HG03558 (cell line): ENCODE measurements around the gene TMEM250.
"Not testable (repeated sequence)": the region's sequence is repeated elsewhere in the genome, so short reads cannot be mapped to it uniquely, and the experiment has no call there.

Experiments used
- ATAC-seq: cut with Tn5 transposase; IDR thresholded peaks from one replicate; pipeline ENCODE4 v1.9.1; 2021; ENCODE audit warnings: moderate number of reproducible peaks; ENCODE audit not compliant: unreplicated experiment; ENCODE audit errors: extremely low read depth

The TMEM250 gene

GRCh38 chr9:136118320-136119060, at the start of gene TMEM250:
Gene TMEM250, minus strand, starts transcription at chr9:136118875. Its CDS starts 1,975 bp downstream, at chr9:136116900.
- peak; percentile 41 for ATAC-seq

- no peak for ATAC-seq
These were observed 44.7 kb upstream of the TMEM250 start for GRCh38 chr9:136163248-136163850.

DNA sequence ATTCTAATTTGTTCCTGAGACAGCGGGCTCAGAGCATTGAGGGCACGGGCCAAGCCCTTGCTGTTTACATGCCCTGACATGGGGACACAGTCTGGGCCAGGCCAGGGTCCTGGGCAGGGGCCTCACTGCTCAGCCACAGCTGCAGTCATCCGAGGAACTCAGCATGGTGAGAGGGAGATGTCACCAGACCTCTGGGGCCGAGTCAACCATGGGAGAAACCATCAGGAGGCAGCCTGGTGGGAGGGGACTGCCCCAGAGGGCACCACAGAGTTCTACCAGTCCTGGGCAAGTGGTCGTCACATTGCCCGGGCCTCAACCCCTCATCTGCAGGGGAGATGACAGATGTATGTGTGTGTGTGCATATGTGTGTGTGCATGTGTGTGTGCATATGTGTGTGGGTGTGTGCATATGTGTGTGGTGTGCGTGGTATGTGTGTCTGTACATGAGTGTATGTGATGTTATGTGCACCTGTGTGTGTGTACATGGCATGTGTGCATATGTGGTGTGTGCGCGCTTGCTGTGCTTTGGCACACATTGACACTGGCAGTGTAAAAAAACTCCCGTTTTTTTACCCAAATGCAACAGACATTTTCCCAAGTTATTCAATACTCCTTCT, 42.4 kb upstream of the TMEM250 start:
- ATAC-seq, result no peak

DNA sequence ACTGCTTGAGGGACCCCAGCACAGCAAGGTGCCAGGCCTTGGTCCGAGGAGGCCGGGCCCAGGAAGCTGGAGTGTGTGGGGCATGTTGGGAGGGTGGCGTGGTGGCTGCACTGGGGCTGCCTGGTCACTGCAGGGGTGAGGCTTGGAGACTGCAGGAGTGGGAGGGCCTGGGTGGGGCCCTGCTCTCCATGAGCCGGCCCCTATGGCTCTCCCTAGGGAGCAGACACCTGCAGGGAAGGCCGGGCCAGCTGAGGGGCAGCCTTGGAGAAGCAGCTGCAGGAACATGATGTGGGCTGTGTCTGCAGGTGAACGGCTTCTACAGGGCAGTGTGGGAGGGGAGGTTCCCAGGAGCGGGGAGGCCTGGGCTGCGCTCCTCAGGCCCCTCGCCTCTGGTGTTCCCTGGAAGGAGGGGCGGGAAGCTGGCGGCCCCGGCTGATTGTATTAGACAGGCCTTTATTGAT, 41.7 kb upstream of the TMEM250 start:
- ATAC-seq, result no peak

GRCh38 chr9:136159851-136160250, 41.2 kb upstream of the TMEM250 start:
- ATAC-seq, result no peak

- ATAC-seq, result no peak
These were observed 39.0 kb upstream of the TMEM250 start for GRCh38 chr9:136157477-136158265.

DNA sequence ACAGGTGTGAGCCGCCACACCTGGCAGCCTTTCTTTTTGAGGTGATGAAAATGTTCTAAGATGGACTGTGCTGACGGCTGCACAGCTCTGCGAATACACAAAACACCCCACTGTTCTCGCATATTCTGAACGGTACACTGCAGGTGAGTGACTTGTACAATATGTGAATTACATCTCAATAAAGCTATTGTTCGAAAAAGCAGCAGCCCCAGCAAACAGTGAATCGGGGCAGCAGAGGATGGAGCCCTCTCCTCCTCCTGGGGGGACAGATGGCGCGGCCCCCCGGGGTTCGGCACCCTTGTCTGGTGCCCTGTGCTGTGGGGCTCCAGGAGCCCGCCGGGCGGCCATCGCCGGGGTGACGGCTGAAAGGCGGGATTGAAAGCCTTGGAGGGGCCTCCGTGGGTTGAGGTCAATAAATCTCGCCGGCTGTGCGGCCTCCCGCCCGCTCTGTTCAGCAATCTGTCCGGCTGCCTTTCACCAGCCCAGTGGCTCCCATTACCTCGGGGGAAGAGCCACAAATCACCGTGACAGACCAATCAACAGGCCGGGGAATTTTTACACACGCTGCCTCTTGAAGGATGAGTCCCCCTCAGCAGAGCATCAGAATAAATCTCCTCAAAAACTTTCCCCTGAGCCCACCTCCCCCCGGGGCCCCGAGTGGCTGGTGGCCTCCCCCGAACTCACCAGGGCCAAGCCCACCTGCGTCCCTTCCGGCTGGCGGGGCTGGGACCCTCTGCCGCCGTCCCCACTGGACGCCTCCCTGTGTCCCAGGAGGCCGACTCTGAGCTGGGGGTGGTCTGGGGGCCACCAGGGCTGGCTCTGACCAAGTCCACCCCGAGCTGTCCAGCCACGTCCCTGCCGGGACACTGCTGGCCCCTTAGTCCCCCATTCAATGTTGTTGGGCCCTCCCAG, 37.8 kb upstream of the TMEM250 start:
- no peak for ATAC-seq

DNA sequence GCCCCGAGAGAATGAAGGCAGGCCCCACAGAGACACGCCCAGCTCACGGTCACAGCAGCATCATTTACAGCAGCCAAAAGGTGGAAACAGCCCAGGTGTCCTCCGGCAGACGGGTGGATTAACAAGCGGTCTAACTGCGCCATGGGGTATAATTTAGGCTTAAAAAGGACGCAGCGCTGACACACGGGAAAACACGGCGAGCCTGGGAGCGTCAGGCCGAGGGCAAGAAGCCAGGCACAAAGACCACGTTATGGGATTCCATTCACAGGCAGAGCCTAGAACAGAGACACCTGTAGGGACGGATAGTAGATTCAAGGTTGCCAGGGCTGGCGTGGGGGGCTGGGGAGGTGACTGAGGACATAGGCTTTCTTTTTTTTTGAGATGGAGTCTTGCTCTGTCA, 36.9 kb upstream of the TMEM250 start:
- ATAC-seq, result no peak

GRCh38 chr9:136154943-136155342, 36.3 kb upstream of the TMEM250 start:
- ATAC-seq, result no peak

DNA sequence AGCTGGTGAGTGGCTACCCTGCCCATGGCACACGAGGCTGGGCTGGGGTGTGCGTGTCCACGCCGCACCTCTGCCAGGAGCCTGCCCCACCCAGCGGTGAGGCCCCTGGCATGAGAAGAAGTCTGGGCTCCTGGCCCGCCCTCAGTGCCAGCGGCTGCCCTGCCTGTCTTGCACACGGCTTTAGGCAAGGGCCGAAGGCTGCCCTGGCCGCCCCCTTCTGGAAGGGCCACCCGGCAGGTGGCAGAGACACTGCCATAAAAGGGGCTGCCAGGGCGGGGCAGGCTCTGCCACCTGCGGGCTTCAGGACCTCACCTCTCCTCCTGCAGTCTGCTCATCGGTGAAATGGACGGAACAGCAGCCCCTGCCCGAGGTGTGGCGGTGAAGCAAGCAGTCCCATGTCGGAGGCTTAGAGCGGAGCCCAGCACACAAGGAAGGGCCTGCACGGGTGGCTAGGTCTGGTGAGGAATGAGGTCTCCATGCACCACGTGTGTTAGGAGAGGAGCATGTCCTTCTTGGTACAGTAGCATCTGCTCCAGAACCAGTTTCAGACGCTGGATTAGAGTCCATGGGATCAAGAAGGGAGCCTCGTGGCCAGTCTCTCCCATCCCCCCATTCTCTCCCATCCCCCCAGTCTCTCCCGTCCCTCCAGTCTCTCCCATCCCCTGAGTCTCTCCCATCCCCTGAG, 34.8 kb upstream of the TMEM250 start:
- no peak for ATAC-seq

- ATAC-seq, result no peak
These were observed 34.3 kb upstream of the TMEM250 start for GRCh38 chr9:136152931-136153330.

GRCh38 chr9:136152543-136152866, 33.8 kb upstream of the TMEM250 start:
- no peak for ATAC-seq

- ATAC-seq, result no peak
These were observed 33.3 kb upstream of the TMEM250 start for GRCh38 chr9:136151848-136152542.

DNA sequence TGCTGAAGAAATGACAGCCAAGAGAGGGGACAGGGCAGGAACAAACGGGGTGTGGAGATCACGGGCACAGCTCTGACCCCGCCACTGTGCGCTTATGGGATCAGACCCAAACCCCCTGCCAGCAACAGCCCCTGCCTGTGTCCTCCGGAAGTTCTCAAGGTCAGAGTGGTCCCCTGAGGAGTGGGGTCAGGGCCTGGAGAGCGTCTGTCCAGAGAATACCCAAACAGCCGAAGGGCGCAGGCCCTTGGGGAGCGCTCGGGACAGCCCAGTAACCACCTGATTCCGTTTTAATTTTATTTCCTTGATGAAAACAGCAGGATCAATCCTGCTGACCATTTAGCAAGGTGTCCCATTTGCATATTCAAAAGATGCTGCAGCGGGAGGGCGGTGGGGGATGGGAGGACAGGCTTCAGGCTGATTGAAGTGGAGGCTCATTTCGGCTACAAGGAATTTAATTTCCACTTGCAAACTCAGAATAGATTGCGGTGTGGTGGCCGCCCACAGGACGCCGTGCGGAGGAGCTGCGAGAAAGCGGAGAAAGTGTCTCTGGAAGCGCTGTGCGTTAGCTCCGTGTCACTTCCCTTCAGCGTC, 32.6 kb upstream of the TMEM250 start:
- ATAC-seq, result no peak

GRCh38 chr9:136150664-136151213, 32.1 kb upstream of the TMEM250 start:
- ATAC-seq, result not testable (repeated sequence)

GRCh38 chr9:136149853-136150252, 31.2 kb upstream of the TMEM250 start:
- ATAC-seq, result no peak

GRCh38 chr9:136149337-136149736, 30.7 kb upstream of the TMEM250 start:
- no peak for ATAC-seq

- ATAC-seq, result no peak
These were observed 30.1 kb upstream of the TMEM250 start for GRCh38 chr9:136148766-136149165.
